Measurements from ENCODE around the gene TTF1. TPM values are rescaled to one million over a fixed set of nuclear protein-coding genes. Genes with fewer than 3 reads are reported as not detected.

TTF1 gene
- total RNA-seq, 1 donor: 6.9 TPM

DNA sequence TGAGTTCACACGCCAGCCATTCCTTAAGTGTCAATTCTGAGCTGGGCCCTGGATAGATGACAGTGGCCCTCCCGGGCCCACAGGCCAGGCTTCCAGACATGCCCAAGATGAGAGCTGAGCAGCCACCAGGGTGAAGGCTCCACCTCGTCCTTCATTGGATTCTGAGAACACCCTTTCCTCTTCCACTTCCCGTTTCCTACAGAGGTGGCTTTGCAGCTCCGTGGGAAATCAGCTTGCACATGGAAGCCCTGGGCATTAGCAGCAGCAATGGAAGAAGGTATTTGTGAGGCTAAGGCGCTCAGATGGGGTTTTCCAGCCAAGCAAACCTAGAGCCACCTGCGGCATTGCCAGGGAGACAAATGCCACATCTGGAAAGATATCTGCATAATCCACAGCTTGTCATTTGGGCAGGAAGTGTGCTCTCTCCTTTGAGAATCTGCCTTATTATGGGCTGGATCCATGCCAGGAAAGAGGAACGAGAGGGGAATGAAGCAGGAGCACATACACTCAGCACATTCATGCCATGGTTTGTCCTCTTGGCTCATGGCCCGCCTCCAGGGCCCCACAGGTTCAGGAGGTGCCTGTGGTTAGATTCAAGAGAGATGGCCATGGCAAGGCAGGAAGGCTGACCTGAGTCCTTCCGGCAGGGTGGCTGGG, 37.4 kb upstream of the TTF1 start:
- DNase-seq (ENCODE audit: low read depth): no peak
- TF ChIP-seq CTCF (IDR thresholded peaks at IDR 0.05; ENCODE audit: insufficient read depth, low read depth, low read length): no peak
- H3K4me3 ChIP-seq (ENCODE audit: low read depth, low read length): no peak overlapping the region

- no peak for TF ChIP-seq CTCF (IDR thresholded peaks at IDR 0.05; ENCODE audit: insufficient read depth, low read depth, low read length)
- no peak overlapping the region for H3K4me3 ChIP-seq (ENCODE audit: low read depth, low read length)
- DNase-seq (ENCODE audit: low read depth): no peak
These were observed 34.8 kb upstream of the TTF1 start for GRCh38 chr9:132441404-132441803.

GRCh38 chr9:132440735-132441134, 34.1 kb upstream of the TTF1 start:
- no peak for DNase-seq (ENCODE audit: low read depth)
- no peak overlapping the region for H3K4me3 ChIP-seq (ENCODE audit: low read depth, low read length)
- no peak for TF ChIP-seq CTCF (IDR thresholded peaks at IDR 0.05; ENCODE audit: insufficient read depth, low read depth, low read length)

GRCh38 chr9:132439153-132439552, 32.5 kb upstream of the TTF1 start:
- no peak for TF ChIP-seq CTCF (IDR thresholded peaks at IDR 0.05; ENCODE audit: insufficient read depth, low read depth, low read length)
- no peak for DNase-seq (ENCODE audit: low read depth)
- no peak overlapping the region for H3K4me3 ChIP-seq (ENCODE audit: low read depth, low read length)

DNA sequence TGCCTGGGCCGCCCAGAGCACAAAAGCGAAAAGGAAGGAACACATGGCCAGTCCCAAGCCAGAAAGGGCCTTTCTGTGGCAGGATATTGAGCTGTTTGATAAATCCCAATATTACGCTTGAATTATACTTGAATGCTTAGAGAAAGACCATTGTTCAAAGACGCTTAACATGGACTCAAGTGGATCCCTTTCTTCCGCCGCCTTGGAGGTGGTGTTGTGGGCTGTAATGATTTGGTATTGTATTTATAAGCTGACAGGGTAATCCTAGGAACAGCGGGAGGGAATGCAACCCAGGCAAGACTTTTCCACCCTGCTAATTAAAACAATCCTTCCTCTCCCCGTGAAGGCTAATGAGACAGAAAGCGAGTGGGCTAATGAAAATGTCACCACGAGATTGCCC, 28.2 kb upstream of the TTF1 start:
- no peak for TF ChIP-seq CTCF (IDR thresholded peaks at IDR 0.05; ENCODE audit: insufficient read depth, low read depth, low read length)
- DNase-seq (ENCODE audit: low read depth): no peak
- no peak overlapping the region for H3K4me3 ChIP-seq (ENCODE audit: low read depth, low read length)

DNA sequence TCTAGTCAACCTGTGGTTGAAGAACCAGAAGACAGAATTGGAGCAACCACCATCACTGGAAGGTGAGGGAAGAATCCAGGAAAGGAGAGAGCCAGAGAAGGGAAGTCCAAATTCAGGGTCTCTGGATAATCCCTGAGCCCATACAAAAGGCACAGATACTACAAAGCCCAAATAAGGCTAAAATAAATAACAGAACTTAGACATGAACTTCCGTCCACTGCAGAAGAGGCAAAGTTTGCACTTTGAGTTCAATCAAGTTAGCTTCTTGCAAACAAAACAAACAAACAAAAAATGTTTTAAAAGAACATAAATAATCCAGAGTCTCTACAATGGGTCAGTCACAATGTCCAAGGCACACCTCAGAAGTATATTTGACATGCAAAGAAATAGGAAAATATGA, 24.4 kb upstream of the TTF1 start:
- no peak for DNase-seq (ENCODE audit: low read depth)
- no peak overlapping the region for H3K4me3 ChIP-seq (ENCODE audit: low read depth, low read length)
- no peak for TF ChIP-seq CTCF (IDR thresholded peaks at IDR 0.05; ENCODE audit: insufficient read depth, low read depth, low read length)
